PFSK-1 (cell line): ENCODE measurements around the gene PON1.

ENCODE experiments used
- FOXP2 ChIP-seq: optimal IDR thresholded peaks from 2 replicates; pipeline ENCODE3; 2011; ENCODE audit warnings: borderline replicate concordance, control low read depth, inconsistent platforms; ENCODE audit not compliant: insufficient read depth; ENCODE audit errors: extremely low read length, extremely low read depth
- POLR2AphosphoS5 ChIP-seq: IDR thresholded peaks from 2 replicates; pipeline ENCODE4 v1.6.1; 2012; ENCODE audit warnings: low read depth, mild to moderate bottlenecking, control low read depth, low read length, moderate library complexity
- REST ChIP-seq, 2 experiments: IDR thresholded peaks; 2 replicates each; pipeline versions ENCODE4 v1.6.1 to v1.8.0; 2011 to 2012; ENCODE audit warnings: low read depth in 2 of 2, low read length in 2 of 2, control low read depth in 1 of 2, inconsistent platforms in 1 of 2, mild to moderate bottlenecking in 1 of 2, moderate library complexity in 1 of 2; ENCODE audit not compliant: insufficient read depth in 1 of 2
- SIN3A ChIP-seq: IDR thresholded peaks from 2 replicates; pipeline ENCODE4 v1.6.1; 2012; ENCODE audit warnings: mild to moderate bottlenecking, low read length, moderate library complexity, borderline replicate concordance; ENCODE audit not compliant: insufficient read depth
- TAF1 ChIP-seq: IDR thresholded peaks from 2 replicates; pipeline ENCODE4 v1.6.1; 2012; ENCODE audit warnings: low read length, control low read depth, borderline replicate concordance; ENCODE audit not compliant: insufficient read depth

PON1 gene

GRCh38 chr7:95316588-95316987, 7.7 kb downstream of the PON1 start:
- TF ChIP-seq POLR2AphosphoS5 (no peak), SIN3A (no peak), FOXP2 (no peak), REST (IDR thresholded peaks at IDR 0.05; ENCODE audit: insufficient read depth in 1 of 2, low read depth in 2 of 2, low read length in 2 of 2) (no peak), TAF1 (no peak)

- TF ChIP-seq FOXP2 (no peak), SIN3A (no peak), REST (IDR thresholded peaks at IDR 0.05; ENCODE audit: insufficient read depth in 1 of 2, low read depth in 2 of 2, low read length in 2 of 2) (no peak), TAF1 (no peak), POLR2AphosphoS5 (no peak)
These were observed 11.8 kb downstream of the PON1 start for GRCh38 chr7:95312561-95312960.

- no peak for TF ChIP-seq TAF1
- TF ChIP-seq REST (IDR thresholded peaks at IDR 0.05; ENCODE audit: insufficient read depth in 1 of 2, low read depth in 2 of 2, low read length in 2 of 2) = no peak
- no peak for TF ChIP-seq SIN3A
- no peak for TF ChIP-seq FOXP2
- TF ChIP-seq POLR2AphosphoS5 = no peak
These were observed 12.9 kb downstream of the PON1 start for GRCh38 chr7:95311389-95311788.

- TF ChIP-seq TAF1 (no peak), REST (IDR thresholded peaks at IDR 0.05; ENCODE audit: insufficient read depth in 1 of 2, low read depth in 2 of 2, low read length in 2 of 2) (no peak), FOXP2 (no peak), POLR2AphosphoS5 (no peak), SIN3A (no peak)
These were observed 14.4 kb downstream of the PON1 start for GRCh38 chr7:95309951-95310350.

GRCh38 chr7:95304990-95305389, 19.3 kb downstream of the PON1 start:
- no peak for TF ChIP-seq POLR2AphosphoS5
- no peak for TF ChIP-seq TAF1
- TF ChIP-seq REST (IDR thresholded peaks at IDR 0.05; ENCODE audit: insufficient read depth in 1 of 2, low read depth in 2 of 2, low read length in 2 of 2) = no peak
- TF ChIP-seq FOXP2 = no peak
- no peak for TF ChIP-seq SIN3A
